GM19372 (cell line): ENCODE results near the gene HTR6.

Experiments used
- ATAC-seq: cut with Tn5 transposase; IDR thresholded peaks from one replicate; pipeline ENCODE4 v1.9.1; 2021; ENCODE audit warnings: mild to moderate bottlenecking, low read depth, moderate library complexity; ENCODE audit not compliant: unreplicated experiment

HTR6 gene

DNA sequence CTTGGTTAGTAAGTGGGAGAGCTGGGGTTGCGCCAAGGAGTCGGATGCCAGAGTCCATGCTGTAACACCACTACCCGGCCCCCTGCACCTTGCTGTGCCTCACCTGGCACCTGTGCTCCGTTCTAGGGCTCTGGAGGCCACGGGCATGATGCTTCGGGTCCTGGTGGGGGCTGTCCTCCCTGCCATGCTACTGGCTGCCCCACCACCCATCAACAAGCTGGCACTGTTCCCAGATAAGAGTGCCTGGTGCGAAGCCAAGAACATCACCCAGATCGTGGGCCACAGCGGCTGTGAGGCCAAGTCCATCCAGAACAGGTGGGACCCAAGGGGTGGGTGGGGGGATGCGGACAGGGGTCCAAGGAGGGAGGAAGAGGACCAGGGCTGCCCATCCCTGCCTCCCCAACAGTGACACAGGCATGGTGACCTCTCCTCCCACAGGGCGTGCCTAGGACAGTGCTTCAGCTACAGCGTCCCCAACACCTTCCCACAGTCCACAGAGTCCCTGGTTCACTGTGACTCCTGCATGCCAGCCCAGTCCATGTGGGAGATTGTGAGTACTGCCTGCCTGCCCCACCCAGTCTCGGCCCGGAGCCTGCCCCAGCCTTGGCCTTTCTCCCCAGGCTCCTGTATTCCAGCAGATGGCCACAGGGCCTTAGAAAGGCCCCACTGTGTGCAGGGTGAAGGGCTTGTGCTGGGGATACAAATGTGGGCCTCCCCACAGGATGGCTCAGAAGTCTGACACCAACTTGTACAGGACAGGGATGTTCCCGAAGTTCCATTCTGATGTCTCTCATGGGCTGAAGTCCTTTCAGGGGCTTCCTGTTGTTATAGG, 9.6 kb upstream of the HTR6 start:
- no peak for ATAC-seq

DNA sequence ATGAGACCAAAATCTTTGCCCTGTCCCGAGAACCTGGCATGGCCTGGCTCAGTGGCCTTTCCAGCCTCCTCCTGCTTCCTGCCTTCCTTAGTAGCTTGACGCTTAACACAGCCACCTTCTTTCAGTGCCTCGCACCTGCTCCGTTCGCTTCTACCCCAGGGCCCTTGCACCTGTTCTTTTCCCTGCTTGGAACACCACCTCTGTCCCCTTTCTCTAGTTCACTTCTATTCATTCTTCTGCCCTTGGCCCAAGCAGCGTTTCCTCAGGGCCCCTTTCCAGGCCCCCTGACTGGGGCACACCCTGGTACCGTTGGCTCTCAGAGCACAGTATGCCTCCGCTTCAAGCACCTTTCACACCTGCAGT, 9.0 kb upstream of the HTR6 start:
- no peak for ATAC-seq

DNA sequence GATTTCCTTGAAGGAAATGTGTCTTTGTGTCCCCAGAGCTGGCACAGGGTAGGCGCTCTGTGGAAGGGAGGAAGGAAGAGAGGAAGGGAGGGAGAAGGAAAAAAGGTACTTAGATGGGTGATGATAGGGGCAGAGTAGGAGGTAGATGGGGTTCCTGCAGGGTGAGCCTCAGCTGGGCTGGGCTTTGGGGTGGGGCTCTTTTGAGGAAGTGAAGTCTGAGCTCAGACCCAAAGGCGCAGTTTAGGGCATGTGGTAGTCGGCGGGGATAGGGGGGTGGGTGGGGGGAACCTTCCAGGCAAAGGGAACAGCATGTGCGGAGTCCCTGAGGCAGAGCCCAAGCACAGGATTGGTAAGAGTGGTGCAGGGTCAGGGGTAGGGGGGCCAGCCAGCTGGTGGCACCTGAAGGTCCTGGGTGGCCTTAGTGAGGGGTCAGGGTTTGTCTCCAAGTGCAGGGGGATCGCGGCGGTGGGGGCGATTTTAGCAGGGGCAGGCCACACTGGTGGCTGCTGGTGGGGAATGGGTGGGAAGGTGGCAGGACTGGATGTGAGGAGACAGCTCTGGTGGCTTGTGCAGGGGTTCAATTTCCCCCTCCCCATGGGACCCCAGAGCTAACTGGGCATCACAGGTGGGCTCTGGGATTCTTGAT, 8.4 kb upstream of the HTR6 start:
- ATAC-seq: no peak

DNA sequence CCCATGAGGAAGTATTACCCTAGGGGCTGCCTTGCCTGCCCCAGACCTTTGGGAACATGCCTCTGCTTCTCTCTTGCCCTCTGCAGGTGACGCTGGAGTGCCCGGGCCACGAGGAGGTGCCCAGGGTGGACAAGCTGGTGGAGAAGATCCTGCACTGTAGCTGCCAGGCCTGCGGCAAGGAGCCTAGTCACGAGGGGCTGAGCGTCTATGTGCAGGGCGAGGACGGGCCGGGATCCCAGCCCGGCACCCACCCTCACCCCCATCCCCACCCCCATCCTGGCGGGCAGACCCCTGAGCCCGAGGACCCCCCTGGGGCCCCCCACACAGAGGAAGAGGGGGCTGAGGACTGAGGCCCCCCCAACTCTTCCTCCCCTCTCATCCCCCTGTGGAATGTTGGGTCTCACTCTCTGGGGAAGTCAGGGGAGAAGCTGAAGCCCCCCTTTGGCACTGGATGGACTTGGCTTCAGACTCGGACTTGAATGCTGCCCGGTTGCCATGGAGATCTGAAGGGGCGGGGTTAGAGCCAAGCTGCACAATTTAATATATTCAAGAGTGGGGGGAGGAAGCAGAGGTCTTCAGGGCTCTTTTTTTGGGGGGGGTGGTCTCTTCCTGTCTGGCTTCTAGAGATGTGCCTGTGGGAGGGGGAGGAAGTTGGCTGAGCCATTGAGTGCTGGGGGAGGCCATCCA, 7.8 kb upstream of the HTR6 start:
- no peak for ATAC-seq

DNA sequence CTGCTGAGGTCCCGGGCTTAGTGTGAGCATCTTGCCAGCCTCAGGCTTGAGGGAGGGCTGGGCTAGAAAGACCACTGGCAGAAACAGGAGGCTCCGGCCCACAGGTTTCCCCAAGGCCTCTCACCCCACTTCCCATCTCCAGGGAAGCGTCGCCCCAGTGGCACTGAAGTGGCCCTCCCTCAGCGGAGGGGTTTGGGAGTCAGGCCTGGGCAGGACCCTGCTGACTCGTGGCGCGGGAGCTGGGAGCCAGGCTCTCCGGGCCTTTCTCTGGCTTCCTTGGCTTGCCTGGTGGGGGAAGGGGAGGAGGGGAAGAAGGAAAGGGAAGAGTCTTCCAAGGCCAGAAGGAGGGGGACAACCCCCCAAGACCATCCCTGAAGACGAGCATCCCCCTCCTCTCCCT, 7.2 kb upstream of the HTR6 start:
- no peak for ATAC-seq

DNA sequence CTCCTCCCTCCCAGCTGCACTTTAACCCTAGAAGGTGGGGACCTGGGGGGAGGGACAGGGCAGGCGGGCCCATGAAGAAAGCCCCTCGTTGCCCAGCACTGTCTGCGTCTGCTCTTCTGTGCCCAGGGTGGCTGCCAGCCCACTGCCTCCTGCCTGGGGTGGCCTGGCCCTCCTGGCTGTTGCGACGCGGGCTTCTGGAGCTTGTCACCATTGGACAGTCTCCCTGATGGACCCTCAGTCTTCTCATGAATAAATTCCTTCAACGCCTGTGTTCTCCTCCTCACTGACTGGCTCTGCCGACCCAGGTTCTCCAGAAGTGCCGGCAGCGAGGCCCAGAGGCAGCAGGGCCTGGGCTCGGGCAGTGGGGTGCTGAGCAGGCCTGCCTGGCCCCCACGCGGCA, 6.5 kb upstream of the HTR6 start:
- ATAC-seq: no peak

DNA sequence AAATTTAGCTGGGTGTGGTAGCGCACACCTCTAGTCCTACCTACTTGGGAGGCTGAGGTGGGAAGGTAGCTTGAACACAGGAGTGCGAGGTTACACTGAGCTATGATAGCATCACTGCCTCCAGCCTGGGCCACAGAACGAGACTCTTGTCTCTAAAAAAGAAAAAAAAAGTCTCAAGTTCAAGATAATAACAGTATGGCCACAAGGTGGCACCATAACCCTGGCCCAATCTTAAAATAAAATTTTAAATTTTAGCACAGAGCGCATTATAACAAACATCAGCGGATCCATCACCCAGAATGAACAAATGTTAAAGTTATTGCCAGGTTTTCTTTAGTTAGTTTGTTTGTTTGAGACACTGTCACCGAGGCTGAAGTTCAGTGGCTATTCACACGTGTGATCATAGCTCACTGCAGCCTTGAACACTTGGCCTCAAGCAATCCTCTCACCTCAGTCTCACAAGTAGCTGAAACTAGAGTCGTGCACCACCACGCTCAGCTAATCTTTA, 2.9 kb upstream of the HTR6 start:
- ATAC-seq: no peak

DNA sequence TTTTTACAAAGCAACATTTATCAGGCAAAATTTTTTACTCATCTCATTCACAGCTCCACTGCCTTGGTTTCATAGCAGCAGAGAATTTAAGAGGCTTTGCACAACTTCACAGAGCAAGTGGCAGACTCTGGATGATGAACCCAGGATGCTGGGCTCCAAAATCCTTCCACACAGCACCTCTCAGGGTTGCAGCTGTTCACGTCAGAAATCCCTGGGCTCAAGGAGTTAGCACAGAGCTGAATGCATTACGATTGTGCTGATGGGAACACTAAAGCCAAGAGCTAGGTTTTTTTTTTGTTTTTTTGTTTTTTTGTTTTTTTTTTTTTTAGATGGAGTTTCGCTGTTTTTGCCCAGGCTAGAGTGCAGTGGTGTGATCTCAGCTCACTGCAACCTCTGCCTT, 2.4 kb upstream of the HTR6 start:
- no peak for ATAC-seq

DNA sequence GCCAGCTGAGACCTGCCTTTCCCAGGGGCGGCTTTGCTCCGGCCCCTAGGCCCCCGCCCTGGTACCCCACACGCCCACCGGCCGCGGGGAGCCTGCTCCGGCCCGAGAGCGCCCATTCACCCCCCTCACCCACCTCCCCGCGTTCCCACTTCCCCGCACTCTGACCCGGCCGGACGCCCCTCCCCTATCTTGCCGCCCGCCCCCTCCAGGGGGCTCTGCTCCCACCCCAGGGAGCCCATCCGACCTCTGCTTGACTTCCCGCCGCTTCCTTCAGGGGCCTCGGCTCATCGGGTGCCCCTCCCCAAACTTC, 466 bp downstream of the HTR6 start:
- no peak for ATAC-seq

DNA sequence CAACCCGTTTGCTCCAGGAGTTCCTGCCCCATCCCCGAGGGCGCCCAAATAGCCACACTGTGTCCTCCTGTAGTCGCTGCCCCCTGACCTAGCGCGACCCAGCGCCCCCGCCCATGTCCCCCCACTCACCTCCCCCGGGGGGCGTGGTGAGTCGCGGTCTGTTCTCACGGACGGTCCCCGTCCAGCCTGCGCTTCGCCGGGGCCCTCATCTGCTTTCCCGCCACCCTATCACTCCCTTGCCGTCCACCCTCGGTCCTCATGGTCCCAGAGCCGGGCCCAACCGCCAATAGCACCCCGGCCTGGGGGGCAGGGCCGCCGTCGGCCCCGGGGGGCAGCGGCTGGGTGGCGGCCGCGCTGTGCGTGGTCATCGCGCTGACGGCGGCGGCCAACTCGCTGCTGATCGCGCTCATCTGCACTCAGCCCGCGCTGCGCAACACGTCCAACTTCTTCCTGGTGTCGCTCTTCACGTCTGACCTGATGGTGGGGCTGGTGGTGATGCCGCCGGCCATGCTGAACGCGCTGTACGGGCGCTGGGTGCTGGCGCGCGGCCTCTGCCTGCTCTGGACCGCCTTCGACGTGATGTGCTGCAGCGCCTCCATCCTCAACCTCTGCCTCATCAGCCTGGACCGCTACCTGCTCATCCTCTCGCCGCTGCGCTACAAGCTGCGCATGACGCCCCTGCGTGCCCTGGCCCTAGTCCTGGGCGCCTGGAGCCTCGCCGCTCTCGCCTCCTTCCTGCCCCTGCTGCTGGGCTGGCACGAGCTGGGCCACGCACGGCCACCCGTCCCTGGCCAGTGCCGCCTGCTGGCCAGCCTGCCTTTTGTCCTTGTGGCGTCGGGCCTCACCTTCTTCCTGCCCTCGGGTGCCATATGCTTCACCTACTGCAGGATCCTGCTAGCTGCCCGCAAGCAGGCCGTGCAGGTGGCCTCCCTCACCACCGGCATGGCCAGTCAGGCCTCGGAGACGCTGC, 1.1 kb downstream of the HTR6 start:
- no peak for ATAC-seq

DNA sequence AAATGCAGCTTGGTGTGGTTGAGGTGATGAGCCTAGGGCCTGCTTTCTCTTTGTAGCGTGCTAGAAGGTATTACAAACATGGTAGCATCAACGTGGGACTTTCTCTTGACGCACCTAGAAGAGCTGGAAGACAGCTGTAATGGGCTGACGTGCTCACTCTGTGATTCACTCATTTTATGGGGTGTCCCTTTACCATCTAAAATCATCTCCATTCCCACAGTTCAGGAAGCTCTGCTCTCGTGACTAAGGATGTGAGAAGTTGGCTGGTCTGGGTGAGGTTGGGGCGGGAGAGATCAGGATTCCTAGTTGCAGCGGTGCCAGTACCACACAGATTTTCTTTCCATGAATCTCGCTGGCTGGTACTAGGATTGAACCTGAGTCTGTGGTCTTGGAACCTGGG, 4.2 kb downstream of the HTR6 start:
- ATAC-seq: no peak

DNA sequence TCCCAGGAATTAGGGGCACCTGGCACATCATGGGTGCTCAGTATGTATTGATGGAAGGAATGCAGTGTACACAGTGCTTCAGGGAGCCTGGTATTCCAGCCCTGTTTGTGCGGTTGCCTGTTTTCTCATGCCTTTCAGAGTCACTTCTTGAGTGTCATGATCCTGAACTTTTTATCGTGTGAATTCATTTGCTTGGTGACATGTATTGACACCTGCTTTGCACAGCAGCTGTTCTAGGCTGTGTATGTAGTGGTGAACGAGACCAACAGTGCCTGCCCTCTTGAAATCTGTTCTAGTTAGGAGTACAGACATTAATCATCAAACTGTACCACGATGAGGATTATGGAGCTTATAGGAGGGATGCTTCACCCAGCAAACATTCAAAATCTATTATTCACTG, 6.1 kb downstream of the HTR6 start:
- ATAC-seq: no peak

DNA sequence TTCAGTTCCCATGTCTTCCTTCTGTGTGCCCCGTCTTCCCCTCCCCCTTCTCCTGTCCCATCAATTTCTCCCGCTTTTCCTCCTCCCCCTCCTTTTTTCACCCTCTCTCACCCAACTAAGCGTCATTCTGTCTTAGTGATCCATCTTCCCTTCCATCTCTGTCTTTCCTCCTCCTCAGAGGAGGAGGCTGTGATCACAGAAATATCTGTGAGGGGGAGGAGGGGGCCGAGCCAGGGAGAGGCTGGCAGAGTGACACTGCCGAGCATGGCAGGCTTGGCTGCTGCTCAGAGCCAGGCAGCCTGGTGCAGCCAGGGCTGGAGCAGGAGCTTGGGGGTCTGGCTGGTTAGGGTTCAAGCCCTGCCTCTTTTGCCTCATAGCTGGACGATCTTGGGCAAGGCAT, 7.6 kb downstream of the HTR6 start:
- no peak for ATAC-seq

DNA sequence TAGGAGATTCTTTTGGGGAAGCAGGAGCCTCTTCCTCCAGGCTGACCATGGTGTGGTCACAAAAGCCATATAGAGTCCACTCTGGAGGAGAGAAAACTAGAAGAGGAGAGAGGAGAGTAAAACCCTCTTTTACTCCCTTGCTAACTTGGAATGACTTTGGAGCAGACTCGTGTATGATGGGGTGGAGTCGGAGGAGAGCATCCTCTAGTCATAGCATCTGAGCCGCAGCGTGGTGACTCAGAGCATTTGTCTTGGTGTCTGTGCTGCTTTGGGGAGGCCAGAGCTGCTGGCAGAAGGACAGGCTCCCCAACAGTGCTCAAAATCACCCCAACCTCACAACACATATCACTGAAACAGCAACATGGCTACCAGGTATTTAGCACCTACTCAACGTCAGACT, 11.1 kb downstream of the HTR6 start:
- no peak for ATAC-seq

DNA sequence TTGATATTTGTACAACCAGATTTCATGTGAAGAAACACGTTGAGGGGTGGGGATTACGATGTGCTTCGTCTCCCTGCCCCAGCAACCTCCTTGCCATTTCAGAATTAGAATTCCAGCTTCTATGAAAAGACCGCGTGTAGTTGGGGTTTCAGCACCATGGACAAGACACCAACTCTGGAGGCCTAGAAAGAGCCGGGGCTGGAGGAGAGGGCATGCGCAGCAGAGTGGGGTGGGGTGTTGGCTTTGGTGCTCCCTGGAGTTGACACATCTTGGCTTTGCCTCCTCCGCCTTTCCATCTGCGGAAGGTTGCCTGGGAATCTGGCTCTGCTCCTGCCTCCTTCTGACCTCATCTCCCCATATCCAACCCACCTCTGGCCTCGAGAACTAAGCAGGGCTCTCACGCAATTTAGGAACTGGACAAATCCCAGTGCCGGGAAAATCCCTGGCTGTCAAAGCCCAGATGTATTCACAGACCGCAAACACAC, 11.8 kb downstream of the HTR6 start:
- no peak for ATAC-seq

DNA sequence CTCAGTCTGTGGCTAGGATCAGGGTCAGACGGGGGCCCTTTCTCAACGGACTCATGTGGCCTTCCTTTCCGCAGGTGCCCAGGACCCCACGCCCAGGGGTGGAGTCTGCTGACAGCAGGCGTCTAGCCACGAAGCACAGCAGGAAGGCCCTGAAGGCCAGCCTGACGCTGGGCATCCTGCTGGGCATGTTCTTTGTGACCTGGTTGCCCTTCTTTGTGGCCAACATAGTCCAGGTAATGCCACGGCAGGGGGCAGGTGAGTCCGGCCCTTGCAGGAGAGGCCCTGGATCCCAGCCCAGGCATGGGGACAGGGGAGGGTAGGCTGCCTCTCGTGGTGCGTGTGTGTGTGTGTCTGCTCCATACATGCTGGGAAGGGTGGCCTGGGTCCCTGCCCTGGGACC, 13.8 kb downstream of the HTR6 start:
- no peak for ATAC-seq

DNA sequence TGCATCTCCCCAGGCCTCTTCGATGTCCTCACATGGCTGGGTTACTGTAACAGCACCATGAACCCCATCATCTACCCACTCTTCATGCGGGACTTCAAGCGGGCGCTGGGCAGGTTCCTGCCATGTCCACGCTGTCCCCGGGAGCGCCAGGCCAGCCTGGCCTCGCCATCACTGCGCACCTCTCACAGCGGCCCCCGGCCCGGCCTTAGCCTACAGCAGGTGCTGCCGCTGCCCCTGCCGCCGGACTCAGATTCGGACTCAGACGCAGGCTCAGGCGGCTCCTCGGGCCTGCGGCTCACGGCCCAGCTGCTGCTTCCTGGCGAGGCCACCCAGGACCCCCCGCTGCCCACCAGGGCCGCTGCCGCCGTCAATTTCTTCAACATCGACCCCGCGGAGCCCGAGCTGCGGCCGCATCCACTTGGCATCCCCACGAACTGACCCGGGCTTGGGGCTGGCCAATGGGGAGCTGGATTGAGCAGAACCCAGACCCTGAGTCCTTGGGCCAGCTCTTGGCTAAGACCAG, 14.3 kb downstream of the HTR6 start:
- ATAC-seq: no peak

DNA sequence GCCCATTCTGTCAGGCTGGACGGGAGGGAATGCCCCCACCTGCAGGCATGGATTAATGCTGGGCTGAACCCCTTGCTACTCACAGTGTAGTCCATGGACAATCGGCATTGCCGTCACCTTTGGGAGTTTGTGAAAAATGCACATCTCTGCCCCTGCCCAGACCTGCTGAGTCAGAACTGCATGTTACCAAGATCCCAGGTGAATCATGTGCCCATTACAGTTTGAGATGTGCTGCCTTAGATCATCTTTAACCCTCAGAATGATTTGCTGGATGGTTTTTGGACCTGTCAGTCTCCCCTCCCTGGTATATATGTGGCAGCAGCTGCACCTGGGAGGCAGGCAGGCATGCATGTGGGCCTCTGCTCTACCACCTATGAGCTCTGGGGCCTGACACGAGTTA, 15.0 kb downstream of the HTR6 start:
- ATAC-seq: no peak

DNA sequence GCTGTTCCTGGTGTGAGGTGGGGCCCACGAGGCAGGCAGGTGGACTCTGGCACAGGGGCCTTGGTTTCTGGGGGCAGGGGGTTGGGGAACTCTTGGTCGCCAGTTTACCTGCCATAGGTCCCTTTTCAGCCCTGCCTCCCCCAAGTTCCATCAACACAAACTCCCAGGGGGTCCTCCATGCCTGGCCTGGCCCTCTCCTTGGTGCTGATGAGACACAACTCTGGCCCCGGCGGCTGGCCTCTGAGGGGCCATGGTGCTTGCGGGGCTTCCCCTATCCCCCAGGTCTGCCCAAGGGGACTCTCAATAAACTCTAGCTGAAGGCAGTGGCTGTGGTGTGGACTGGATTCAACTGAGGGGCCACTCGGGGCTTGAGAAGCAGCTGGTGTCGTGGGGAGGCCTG, 16.0 kb downstream of the HTR6 start:
- no peak for ATAC-seq

DNA sequence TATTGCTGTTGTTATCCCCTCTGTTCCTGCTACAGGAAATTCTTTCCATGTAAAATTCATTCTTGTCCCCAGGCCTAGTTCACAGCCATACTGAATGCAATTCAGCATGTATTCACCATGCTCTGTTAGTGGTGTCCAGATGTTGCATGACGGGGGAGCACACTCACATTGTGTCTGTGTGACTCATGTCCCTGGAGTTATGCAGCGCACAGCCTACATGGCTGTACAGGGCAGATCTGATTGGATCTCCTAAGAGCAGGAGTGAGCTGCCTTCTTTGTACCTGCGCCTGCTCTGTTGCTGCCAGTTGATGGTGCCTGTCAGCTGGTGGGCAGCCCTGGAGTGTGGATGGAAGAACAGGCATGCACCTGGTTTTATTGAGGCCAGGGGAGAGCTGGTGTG, 17.6 kb downstream of the HTR6 start:
- ATAC-seq: no peak
